GM23338 (cell line): ENCODE measurements around the gene RAD52. TPM values are rescaled to one million over a fixed set of nuclear protein-coding genes. Genes with fewer than 3 reads are reported as not detected.
"Not testable (repeated sequence)": the region's sequence is repeated elsewhere in the genome, so short reads cannot be mapped to it uniquely, and the experiment has no call there.

Experiments
- ATAC-seq: fragments of 200-7000 bp; cut with Tn5 transposase; 3 replicates; pipeline ENCODE4 v1.9.1; 2020
- DNase-seq: peaks from one replicate; pipeline ENCODE4 v3.0.0-alpha.2; 2015; ENCODE audit warnings: low spot score
- H2AFZ ChIP-seq: fragments of 200-600 bp; sonication (generic); 2 replicates; pipeline ENCODE4 v1.8.0; 2016; ENCODE audit warnings: antibody characterized with exemption, mild to moderate bottlenecking, moderate library complexity
- H3F3A ChIP-seq: fragments of 200-600 bp; sonication (generic); replicated peaks from 2 replicates; pipeline ENCODE4 v1.8.0; 2017; ENCODE audit warnings: antibody characterized with exemption, mixed run types, low read depth
- H3K27ac ChIP-seq: fragments of 200-600 bp; sonication (generic); 2 replicates; pipeline ENCODE4 v1.6.1; 2016; ENCODE audit warnings: low read depth
- H3K27me3 ChIP-seq: fragments of 200-600 bp; sonication (generic); 2 replicates; pipeline ENCODE4 v1.8.0; 2016; ENCODE audit warnings: mild to moderate bottlenecking, mixed run types, moderate library complexity; ENCODE audit not compliant: insufficient read depth
- H3K36me3 ChIP-seq: fragments of 200-600 bp; sonication (generic); 2 replicates; pipeline ENCODE4 v1.8.0; 2016; ENCODE audit warnings: mild to moderate bottlenecking; ENCODE audit not compliant: insufficient read depth
- H3K4me1 ChIP-seq: fragments of 200-600 bp; sonication (generic); 2 replicates; pipeline ENCODE4 v1.8.0; 2016; ENCODE audit warnings: mild to moderate bottlenecking, moderate library complexity; ENCODE audit not compliant: insufficient read depth
- H3K4me2 ChIP-seq: fragments of 200-600 bp; sonication (generic); 2 replicates; pipeline ENCODE4 v1.7.1; 2017; ENCODE audit warnings: mixed run types
- H3K4me3 ChIP-seq: fragments of 200-600 bp; sonication (generic); 2 replicates; pipeline ENCODE4 v1.6.1; 2016; ENCODE audit warnings: mixed run types
- H3K79me2 ChIP-seq: fragments of 200-600 bp; sonication (generic); replicated peaks from 2 replicates; pipeline ENCODE4 v1.8.0; 2017; ENCODE audit warnings: mild to moderate bottlenecking; ENCODE audit not compliant: insufficient read depth
- H3K9me2 ChIP-seq: fragments of 200-600 bp; sonication (generic); 2 replicates; pipeline ENCODE4 v1.8.0; 2017; ENCODE audit not compliant: insufficient read depth
- H4K20me1 ChIP-seq: fragments of 200-600 bp; sonication (generic); replicated peaks from 2 replicates; pipeline ENCODE4 v1.8.0; 2017; ENCODE audit warnings: mild to moderate bottlenecking; ENCODE audit not compliant: insufficient read depth
- H3K27ac Mint-ChIP-seq: 2 replicates; pipeline ENCODE4 v1.8.0; 2020; ENCODE audit warnings: inconsistent platforms, mild to moderate bottlenecking, moderate library complexity, mixed read lengths
- H3K27me3 Mint-ChIP-seq: 3 replicates; pipeline ENCODE4 v1.8.0; 2022; ENCODE audit warnings: low read depth, mild to moderate bottlenecking, moderate library complexity, mixed read lengths, inconsistent platforms; ENCODE audit not compliant: insufficient read depth, poor library complexity
- H3K36me3 Mint-ChIP-seq: 3 replicates; pipeline ENCODE4 v1.8.0; 2021; ENCODE audit warnings: low read depth, mild to moderate bottlenecking, inconsistent platforms, moderate library complexity, mixed read lengths
- H3K4me1 Mint-ChIP-seq: 3 replicates; pipeline ENCODE4 v1.8.0; 2020; ENCODE audit warnings: mild to moderate bottlenecking, inconsistent platforms, mixed read lengths
- H3K4me3 Mint-ChIP-seq: 3 replicates; pipeline ENCODE4 v1.8.0; 2021; ENCODE audit warnings: moderate library complexity, mild to moderate bottlenecking, inconsistent platforms, mixed read lengths
- H3K9me3 Mint-ChIP-seq: 3 replicates; pipeline ENCODE4 v1.8.0; 2020; ENCODE audit warnings: moderate library complexity, mild to moderate bottlenecking, inconsistent platforms, mixed read lengths
- NANOG ChIP-seq: IDR thresholded peaks from 2 replicates; pipeline ENCODE4 v1.6.1; 2016; ENCODE audit warnings: antibody characterized with exemption, borderline replicate concordance
- POLR2AphosphoS5 ChIP-seq: IDR thresholded peaks from 2 replicates; pipeline ENCODE4 v1.6.1; 2016; ENCODE audit warnings: antibody characterized with exemption, low read depth
- ZNF114 ChIP-seq: fragments of 250-450 bp; sonication (Bioruptor Pico); IDR thresholded peaks from 2 replicates; pipeline ENCODE4 v1.5.0; 2020; ENCODE audit warnings: mild to moderate bottlenecking, moderate library complexity
- ZNF462 ChIP-seq: fragments of 250-450 bp; sonication (Bioruptor Pico); IDR thresholded peaks from 2 replicates; pipeline ENCODE4 v1.5.0; 2020; ENCODE audit warnings: mild to moderate bottlenecking, moderate library complexity
- polyA plus RNA-seq: library from polyadenylated mRNA; unstranded; fragments of >200 nt; fragmentation: Nextera tagmentation; extraction: Ambion mirVana; gene quantifications from 2 replicates; pipeline ENCODE4 v1.2.1, GENCODE V29; 2016
- total RNA-seq: library from RNA; depleted of rRNA; stranded (reverse); fragments of >200 nt; shearing (Covaris generic); gene quantifications from 2 replicates; pipeline ENCODE4 v1.2.3, GENCODE V29; 2014

RAD52 gene
- total and polyA plus RNA-seq, 2 experiments from 2014 or later: 10.9 to 21.3 TPM

DNA sequence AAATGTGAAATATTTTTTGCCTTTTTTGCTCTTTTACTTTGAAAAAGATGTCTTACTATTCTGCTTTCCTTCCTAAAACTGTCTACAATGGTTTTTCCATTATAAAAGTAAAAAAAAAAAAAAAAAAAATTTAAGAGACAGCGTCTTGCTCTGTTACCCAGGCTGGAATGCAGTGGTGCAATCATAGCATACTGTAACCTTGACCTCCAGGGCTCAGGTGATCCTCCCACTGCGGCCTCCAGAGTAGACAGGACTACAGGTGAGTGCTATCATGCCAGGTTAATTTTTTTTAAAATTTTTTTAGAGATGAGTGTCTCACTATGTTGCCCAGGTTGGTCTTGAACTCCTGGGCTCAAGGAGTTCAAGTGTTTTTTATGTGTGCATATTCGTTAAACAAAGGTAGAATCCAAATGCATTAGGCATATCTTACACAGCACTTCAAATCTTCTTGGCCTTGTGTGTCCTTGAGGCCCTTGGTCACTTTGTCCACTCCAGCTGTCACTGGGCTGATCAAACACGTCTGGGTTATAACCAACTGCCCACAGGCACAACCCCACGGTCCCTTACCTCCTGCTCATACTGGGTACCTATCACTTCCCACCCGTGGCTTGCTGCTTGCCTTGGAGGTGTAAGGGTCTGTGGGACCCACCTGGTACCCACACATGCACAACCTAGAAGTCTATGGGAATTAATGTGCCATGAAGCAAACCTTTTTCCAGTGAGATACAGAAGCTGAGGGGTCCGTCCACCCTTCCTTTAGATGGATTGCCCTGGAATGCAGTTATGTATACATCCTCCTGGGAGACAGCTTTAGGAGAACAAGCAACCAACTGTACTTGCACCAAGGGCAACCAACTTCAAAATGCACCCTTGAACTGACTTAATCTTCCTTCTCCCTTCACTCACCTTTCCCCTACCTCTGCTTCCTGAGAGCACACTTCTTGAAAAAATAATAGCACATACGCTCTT, 12.8 kb downstream of the RAD52 start:
- Histone ChIP-seq H3K4me1 (no peaks in the 10 kb centered on the region), H3K27me3 (no peaks in the 10 kb centered on the region), H2AFZ (no peak overlapping the region), H3K36me3 (no peaks in the 10 kb centered on the region; the same call in 1 of the 2 replicates), H3F3A (no peaks in the 10 kb centered on the region), H3K27ac (no peak overlapping the region), H3K4me2 (no peak overlapping the region), H4K20me1 (peaks cover 3% of the 10 kb centered on the region; the same call in 1 of the 2 replicates), H3K9me2 (no peaks in the 10 kb centered on the region), H3K79me2 (peaks cover 49% of the 10 kb centered on the region), H3K4me3 (no peak overlapping the region)
- H3K4me3 Mint-ChIP-seq: no peak overlapping the region
- no peak for DNase-seq
- no peak for ATAC-seq
- TF ChIP-seq POLR2AphosphoS5 (no peak), NANOG (no peak), ZNF114 (CRISPR knock-in tag) (no peak), ZNF462 (CRISPR knock-in tag) (no peak)
- no peak overlapping the region for H3K27ac Mint-ChIP-seq
- H3K27me3 Mint-ChIP-seq: peaks cover 2% of the 10 kb centered on the region
- peaks cover 50% of the 10 kb centered on the region for H3K36me3 Mint-ChIP-seq
- H3K9me3 Mint-ChIP-seq: no peaks in the 10 kb centered on the region; the same call in 1 of the 3 replicates
- H3K4me1 Mint-ChIP-seq: no peaks in the 10 kb centered on the region

- peaks cover 56% of the 10 kb centered on the region for H3K36me3 Mint-ChIP-seq
- H3K4me3 Mint-ChIP-seq, ATAC-seq, H3K4me1 Mint-ChIP-seq, H3K9me3 Mint-ChIP-seq, H3K36me3 ChIP-seq, H3K4me3 ChIP-seq, H4K20me1 ChIP-seq, H2AFZ ChIP-seq, H3K27me3 Mint-ChIP-seq, H3K27me3 ChIP-seq, H3K27ac Mint-ChIP-seq, H3K9me2 ChIP-seq, H3K4me1 ChIP-seq, H3F3A ChIP-seq, H3K4me2 ChIP-seq, DNase-seq, H3K27ac ChIP-seq: not testable (repeated sequence)
- peaks cover 44% of the 10 kb centered on the region for H3K79me2 ChIP-seq
Measured at GRCh38 chr12:935891-936290, 13.6 kb downstream of the RAD52 start.
